ENCODE results near the gene PPP1R16B.

- TF ChIP-seq POLR2AphosphoS5 (IDR thresholded peaks at IDR 0.05; ENCODE audit: low read depth, low read length): no peak
- no peak for TF ChIP-seq CTCF (IDR thresholded peaks at IDR 0.05; ENCODE audit: control extremely low read depth in 1 of 3, insufficient read depth in 1 of 3, low read depth in 1 of 3, low read length in 3 of 3)
Observed at GRCh38 chr20:38857703-38858102, 52.2 kb downstream of the PPP1R16B start.
